Thyroid gland (tissue), 4 donors: ENCODE data around the gene DNAAF1. TPM values are rescaled to one million over a fixed set of nuclear protein-coding genes. Genes with fewer than 3 reads are reported as not detected.

Experiments
- DNase-seq, 2 donors: peaks; one replicate each; pipeline ENCODE4 v3.0.0-alpha.2; 2019
- H3K27ac ChIP-seq, 3 donors: fragments of 200-600 bp; sonication (generic); 1 replicate in 2 of 3; 2 replicates in 1 of 3; pipeline ENCODE4 v1.5.1; 2016 to 2019; ENCODE audit warnings: mild to moderate bottlenecking in 1 of 3, moderate library complexity in 1 of 3
- H3K27me3 ChIP-seq: fragments of 200-600 bp; sonication (generic); one replicate; pipeline ENCODE4 v1.5.1; 2019
- H3K36me3 ChIP-seq, 2 donors: fragments of 200-600 bp; sonication (generic); one replicate each; pipeline ENCODE4 v1.5.1; 2016 to 2019
- H3K4me1 ChIP-seq, 2 donors: fragments of 200-600 bp; sonication (generic); one replicate each; pipeline ENCODE4 v1.5.1; 2017 to 2019
- H3K4me3 ChIP-seq, 3 donors: fragments of 200-600 bp; sonication (generic); replicated peaks in 1 of 3; 1 replicate in 2 of 3; 2 replicates in 1 of 3; pipeline ENCODE4 v1.5.1; 2016; ENCODE audit warnings: mild to moderate bottlenecking in 1 of 3
- H3K9me3 ChIP-seq: fragments of 200-600 bp; sonication (generic); one replicate; pipeline ENCODE4 v1.5.1; 2017
- CTCF ChIP-seq, 6 experiments: fragments of 200-600 bp in 3 of 6; fragments of 450-650 bp in 3 of 6; sonication (generic) in 3 of 6; IDR thresholded peaks; one replicate each; pipeline ENCODE4 v1.5.1; 2016 to 2019; ENCODE audit warnings: antibody characterized with exemption in 6 of 6, mild to moderate bottlenecking in 2 of 6, inconsistent platforms in 1 of 6, moderate library complexity in 1 of 6
- POLR2A ChIP-seq, 2 donors: fragments of 450-650 bp; IDR thresholded peaks; one replicate each; pipeline ENCODE4 v1.6.1; 2017; ENCODE audit warnings: antibody characterized with exemption in 2 of 2, mild to moderate bottlenecking in 2 of 2, moderate library complexity in 1 of 2
- WGBS, 2 donors: methylation state at CpG; one replicate each; pipeline ENCODE4 v1.1.5; 2017; 5-methylcytosine and 5-hydroxymethylcytosine counted together
- intact Hi-C: fragments of 100-400 bp; cut with DNase I; formaldehyde crosslinking; loops from one replicate; pipeline ENCODE4 v1.15.1; 2023
- total RNA-seq, 4 donors: library from RNA; depleted of rRNA; stranded (reverse); fragments of >200 nt; gene quantifications; one replicate each; pipeline ENCODE4 v1.2.3, GENCODE V29; 2016

DNAAF1 gene
- total RNA-seq, 4 donors from 2014 or later: 1.5 to 11.2 (median 2.8) TPM

- 91 to 95% methylated on average over 13 to 14 of the region's 16 CpGs for WGBS, 2 donors
- intact Hi-C loops: loop anchor here (10.0 kb wide), 1 partner anchor 289 kb away; no protein-coding TSS in a partner anchor
- no peak overlapping the region for H3K4me3 ChIP-seq
These were observed 51.0 kb downstream of the DNAAF1 start for GRCh38 chr16:84196101-84196500.

DNA sequence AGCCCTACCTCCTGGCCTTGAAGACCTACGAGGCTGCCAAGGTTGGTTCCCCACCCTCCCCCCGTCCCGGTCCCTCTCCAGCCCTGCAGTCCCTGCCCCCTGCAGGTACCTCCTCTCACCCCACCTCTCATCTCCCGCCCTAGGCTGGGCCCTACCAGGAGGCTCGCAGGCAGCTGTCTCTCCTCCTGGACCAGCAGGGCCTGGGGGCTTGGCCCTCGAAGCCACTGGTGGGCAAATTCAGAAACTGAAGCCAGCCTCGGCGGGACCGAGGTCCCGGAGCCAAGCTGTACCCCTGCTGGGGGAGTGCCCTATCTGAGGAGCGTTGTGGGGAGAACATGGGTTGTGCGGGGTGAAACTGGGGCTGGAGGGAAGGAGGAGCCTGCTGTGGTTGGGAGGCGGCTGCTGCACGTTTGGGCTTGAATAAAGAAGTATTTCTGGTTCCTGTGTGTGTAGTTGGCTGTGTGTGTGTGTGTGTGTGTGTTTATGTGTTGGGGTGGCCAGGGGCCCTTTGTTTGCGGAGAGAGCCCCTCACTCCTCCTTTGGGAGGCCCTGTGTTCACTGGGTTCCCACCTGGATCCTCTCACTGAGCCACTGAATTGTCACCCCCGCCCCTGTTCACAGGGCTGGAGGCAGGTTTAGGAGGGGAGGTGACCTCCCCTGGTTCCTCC lies 51.8 kb downstream of the DNAAF1 start:
- DNase-seq: no peak
- no peak overlapping the region for H3K4me3 ChIP-seq
- no peaks in the 10 kb centered on the region for H3K27me3 ChIP-seq
- H3K4me1 ChIP-seq: no peaks in the 10 kb centered on the region
- no peak overlapping the region for H3K27ac ChIP-seq
- H3K9me3 ChIP-seq: no peaks in the 10 kb centered on the region
- WGBS, 2 donors: 48 to 63% methylated on average over 13 to 16 of the region's 16 CpGs
- TF ChIP-seq CTCF (IDR thresholded peaks at IDR 0.05): no peak
- TF ChIP-seq POLR2A (IDR thresholded peaks at IDR 0.05): no peak
- intact Hi-C loops: loop anchor here (10.0 kb wide), 1 partner anchor 288 kb away; no protein-coding TSS in a partner anchor
- no peaks in the 10 kb centered on the region for H3K36me3 ChIP-seq

More at GRCh38 chr16:84196101-84196500, 51.0 kb downstream of the DNAAF1 start:
- TF ChIP-seq POLR2A (IDR thresholded peaks at IDR 0.05): no peak
- no peak for TF ChIP-seq CTCF (IDR thresholded peaks at IDR 0.05)
- Histone ChIP-seq H3K27me3 (no peaks in the 10 kb centered on the region), H3K9me3 (no peaks in the 10 kb centered on the region), H3K4me1 (no peaks in the 10 kb centered on the region), H3K27ac (no peak overlapping the region), H3K36me3 (no peaks in the 10 kb centered on the region)
- no peak for DNase-seq

DNA sequence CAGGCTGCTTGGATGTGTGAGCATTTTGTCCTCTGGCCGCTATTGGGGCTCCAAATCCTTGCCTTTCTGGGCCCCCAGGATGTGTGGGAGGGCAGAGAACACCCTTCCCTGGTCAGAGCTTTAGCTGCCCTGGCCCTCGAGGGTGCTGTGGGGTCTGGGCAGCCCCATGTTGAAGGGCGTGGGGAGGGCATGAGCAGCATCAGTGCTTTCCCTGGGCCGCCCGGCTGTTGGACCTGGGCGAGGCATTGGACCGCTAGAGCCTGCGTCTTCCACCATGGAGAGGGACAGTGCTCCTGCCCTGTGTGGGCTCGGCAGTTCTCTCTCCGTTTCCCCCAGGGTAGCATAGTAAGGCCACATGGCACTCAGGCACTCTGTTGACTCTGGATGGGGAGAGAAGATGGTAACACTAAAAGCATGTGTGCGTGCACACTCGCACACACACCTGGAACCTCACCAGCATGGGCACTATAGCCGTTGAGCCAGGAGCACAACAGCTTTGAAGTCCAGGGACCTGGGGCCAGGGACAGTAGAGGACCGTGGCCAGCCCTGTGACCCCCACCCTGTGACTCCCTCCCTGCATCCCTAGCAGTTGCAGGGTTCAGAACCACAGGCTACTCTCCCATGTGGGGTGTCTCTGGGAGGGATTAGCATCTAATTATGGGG lies 52.5 kb downstream of the DNAAF1 start:
- 85 to 94% methylated on average over 4 to 10 of the region's 14 CpGs for WGBS, 2 donors
- Histone ChIP-seq H3K27me3 (no peaks in the 10 kb centered on the region), H3K27ac (no peak overlapping the region), H3K36me3 (no peaks in the 10 kb centered on the region), H3K4me1 (no peaks in the 10 kb centered on the region), H3K4me3 (no peak overlapping the region), H3K9me3 (no peaks in the 10 kb centered on the region)
- no peak for TF ChIP-seq POLR2A (IDR thresholded peaks at IDR 0.05)
- no peak for TF ChIP-seq CTCF (IDR thresholded peaks at IDR 0.05)
- intact Hi-C loops: loop anchor here (10.0 kb wide), 1 partner anchor 287 kb away; no protein-coding TSS in a partner anchor
- DNase-seq: no peak

DNA sequence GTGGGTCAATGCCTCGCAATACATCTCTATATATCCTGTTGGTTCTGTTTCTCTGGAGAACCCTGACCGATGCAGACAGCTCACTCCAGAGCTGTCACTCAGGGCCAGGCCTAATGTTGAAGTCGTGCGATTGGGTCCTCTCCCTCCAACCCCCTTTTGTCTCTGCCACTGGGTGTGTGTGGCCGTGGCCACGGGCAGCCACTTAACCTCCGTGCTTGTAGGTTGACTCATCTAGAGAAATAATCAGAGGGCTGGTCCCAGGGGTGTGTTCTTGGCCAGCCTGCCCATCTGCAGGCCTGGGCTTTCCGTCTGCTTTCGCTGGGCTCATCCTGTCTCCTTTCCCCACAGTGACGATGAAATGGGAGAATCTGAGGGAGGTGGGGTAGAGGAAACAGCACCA lies 53.3 kb downstream of the DNAAF1 start:
- Histone ChIP-seq H3K27me3 (no peaks in the 10 kb centered on the region), H3K4me3 (no peak overlapping the region), H3K9me3 (no peaks in the 10 kb centered on the region), H3K36me3 (no peaks in the 10 kb centered on the region), H3K4me1 (no peaks in the 10 kb centered on the region), H3K27ac (no peak overlapping the region)
- intact Hi-C loops: loop anchor here (10.0 kb wide), 1 partner anchor 286 kb away; no protein-coding TSS in a partner anchor
- no peak for DNase-seq
- TF ChIP-seq POLR2A (IDR thresholded peaks at IDR 0.05) (no peak), CTCF (IDR thresholded peaks at IDR 0.05) (no peak)
- WGBS, 2 donors: 82 to 83% methylated on average over 9 to 10 of the region's 10 CpGs

DNA sequence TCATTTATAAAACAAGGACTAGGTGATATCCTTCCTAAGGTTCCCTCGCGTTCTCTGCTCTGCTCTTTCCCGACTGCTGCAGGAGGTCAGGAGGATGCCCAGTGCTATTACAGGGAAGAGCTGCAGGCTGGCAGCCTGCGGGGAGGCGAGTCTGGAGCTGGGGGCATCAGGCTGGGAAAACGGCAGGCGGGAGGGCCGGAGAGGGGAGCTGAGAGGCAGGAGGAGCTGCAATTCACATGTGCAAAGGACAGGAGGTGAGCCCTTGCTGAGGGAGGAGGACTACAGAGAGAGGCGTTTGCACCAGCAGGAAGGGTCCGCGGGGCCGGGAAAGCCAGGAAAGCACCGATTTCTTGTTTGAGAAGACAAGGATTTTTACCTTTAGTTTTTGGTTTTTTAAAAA lies 54.0 kb downstream of the DNAAF1 start:
- no peak overlapping the region for H3K27ac ChIP-seq
- H3K27me3 ChIP-seq: no peaks in the 10 kb centered on the region
- H3K36me3 ChIP-seq: no peaks in the 10 kb centered on the region
- no peaks in the 10 kb centered on the region for H3K4me1 ChIP-seq
- no peak overlapping the region for H3K4me3 ChIP-seq
- WGBS, 2 donors: 70 to 71% methylated on average over 13 of the region's 13 CpGs
- DNase-seq: no peak
- intact Hi-C loops: loop anchor here (10.0 kb wide), 1 partner anchor 286 kb away; no protein-coding TSS in a partner anchor
- no peaks in the 10 kb centered on the region for H3K9me3 ChIP-seq
- TF ChIP-seq POLR2A (IDR thresholded peaks at IDR 0.05): no peak
